ENCODE measurements around the gene KLHL2.
A peak's percentile ranks its signal among the peaks of the same experiment; 100 is the strongest.

KLHL2 gene, protein sequence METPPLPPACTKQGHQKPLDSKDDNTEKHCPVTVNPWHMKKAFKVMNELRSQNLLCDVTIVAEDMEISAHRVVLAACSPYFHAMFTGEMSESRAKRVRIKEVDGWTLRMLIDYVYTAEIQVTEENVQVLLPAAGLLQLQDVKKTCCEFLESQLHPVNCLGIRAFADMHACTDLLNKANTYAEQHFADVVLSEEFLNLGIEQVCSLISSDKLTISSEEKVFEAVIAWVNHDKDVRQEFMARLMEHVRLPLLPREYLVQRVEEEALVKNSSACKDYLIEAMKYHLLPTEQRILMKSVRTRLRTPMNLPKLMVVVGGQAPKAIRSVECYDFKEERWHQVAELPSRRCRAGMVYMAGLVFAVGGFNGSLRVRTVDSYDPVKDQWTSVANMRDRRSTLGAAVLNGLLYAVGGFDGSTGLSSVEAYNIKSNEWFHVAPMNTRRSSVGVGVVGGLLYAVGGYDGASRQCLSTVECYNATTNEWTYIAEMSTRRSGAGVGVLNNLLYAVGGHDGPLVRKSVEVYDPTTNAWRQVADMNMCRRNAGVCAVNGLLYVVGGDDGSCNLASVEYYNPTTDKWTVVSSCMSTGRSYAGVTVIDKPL

DNA sequence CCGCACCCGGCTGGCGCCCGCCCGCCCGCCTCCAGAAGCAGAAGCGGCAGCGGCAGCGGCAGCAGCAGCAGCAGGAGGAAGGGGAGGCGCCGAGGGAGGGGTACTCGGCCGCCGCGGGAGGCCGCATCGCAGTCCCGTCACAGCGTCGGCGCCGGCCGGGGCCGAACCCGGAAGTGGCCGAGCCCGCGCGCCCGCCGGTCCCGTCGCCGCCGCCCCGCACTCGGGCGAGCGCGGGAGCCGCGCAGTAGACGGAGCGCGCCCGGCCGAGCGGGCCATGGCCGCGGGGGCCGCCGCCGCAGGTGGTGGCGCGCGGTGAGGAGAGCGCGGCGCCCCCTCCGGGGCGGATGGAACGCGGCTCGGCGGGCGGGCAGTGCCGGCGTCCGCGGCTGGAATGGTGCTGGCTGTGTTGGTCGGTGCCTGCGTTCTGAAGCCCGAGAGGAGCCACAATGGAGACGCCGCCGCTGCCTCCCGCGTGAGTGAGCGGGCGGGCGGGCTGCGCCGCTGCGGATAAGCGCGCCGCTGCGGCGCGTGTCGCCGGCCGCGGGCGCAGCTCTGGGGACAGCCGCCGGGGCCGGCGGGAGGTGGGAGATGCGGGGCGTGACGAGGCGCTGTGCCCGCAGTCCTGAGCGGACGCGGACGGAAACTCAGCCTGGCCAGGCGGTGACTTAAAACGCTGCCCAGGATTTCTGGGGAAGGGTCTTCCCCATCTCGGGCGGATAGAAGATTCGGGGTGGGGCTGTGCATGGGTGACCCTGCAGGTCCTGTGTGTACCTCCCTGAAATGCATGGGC, at the start of gene KLHL2:
TSS of gene KLHL2 (plus strand) at position 131 of the 790 bp plus-strand sequence. CDS start at position 447, 316 bp downstream.
- no peak for TF ChIP-seq GATA2 (IDR thresholded peaks at IDR 0.05; ENCODE audit: low read depth, low read length)
- TF ChIP-seq GATA3 (IDR thresholded peaks at IDR 0.05; ENCODE audit: low read depth, low read length), result no peak

DNA sequence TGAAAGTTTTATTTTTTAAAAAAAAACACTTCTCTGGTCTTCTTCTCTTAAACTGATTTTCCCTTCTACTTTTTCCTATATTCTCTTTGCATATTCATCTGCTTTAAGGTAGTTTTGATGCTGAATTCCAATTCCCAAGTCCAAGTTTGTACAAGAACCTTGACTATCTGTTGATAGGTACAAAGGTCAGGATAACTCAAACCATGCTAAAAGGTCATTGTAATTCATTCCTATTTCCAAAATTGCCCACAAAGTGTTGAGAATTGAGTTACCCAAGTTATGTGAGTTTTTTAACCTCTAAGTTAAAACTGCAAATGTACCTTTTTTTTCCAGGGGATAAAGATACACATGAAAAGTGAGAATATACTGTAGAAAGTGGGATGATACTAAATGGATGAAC, 48.6 kb upstream of the KLHL2 start:
- TF ChIP-seq GATA2 (IDR thresholded peaks at IDR 0.05; ENCODE audit: low read depth, low read length), result no peak
- TF ChIP-seq GATA3 (IDR thresholded peaks at IDR 0.05; ENCODE audit: low read depth, low read length), result no peak

DNA sequence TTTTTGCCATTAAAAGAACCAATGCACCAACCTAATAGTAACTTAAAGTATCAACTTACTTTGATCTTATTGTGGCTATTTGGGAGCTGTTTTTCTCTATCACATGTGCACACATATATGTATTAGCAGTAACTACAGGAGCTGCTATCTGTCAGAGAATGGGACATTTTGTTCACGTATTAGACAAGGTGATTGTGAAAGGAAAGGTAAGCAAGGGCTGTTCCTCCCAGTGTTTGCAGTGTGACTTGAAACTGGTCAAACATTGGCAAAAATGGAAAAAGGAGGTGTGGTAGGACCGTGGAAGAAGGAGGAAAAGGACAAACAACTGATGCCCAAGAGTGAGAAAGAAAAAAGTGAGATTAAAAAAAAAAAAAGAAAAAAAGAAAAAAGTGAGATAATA, 43.1 kb upstream of the KLHL2 start:
- TF ChIP-seq GATA3 (IDR thresholded peaks at IDR 0.05; ENCODE audit: low read depth, low read length) (no peak), GATA2 (IDR thresholded peaks at IDR 0.05; ENCODE audit: low read depth, low read length) (no peak)

DNA sequence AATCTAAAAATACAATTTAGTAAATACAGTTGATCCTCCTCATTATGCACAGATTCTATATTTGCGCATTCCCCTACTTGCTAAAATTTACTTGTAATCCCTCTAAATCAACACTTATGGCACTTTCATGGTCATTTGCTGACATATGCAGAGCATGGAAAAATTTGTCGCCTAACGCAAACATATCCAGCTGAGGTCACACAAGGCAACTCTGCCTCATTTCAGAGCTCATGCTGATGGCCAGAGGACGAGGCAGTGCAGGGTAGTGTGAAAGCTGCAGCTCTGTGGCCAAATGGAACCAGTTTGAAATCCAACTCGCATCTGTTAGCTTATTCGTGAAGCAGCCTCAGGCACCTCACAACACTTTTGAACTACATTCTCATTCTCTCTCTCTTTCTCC, 39.7 kb upstream of the KLHL2 start:
- no peak for TF ChIP-seq GATA3 (IDR thresholded peaks at IDR 0.05; ENCODE audit: low read depth, low read length)
- TF ChIP-seq GATA2 (IDR thresholded peaks at IDR 0.05; ENCODE audit: low read depth, low read length), result no peak

DNA sequence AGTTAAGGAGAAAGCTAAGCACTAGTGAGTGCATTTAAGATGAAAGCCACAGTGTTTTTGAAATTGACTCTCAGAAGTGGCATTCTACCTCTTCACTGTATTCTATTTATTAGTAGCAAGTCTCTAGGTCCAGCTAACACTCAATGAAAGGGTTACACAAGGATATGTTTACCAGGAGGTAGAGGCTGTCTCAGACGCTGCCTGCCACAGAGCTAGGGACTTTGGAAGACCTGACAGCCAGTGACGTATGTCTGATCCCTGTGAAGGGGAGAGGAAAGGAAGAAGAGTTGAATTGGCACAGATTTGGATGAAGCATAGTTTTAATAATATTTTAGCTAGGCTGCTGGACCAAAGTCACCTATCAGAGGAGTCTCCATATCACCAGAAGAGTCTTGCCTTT, 36.5 kb upstream of the KLHL2 start:
- TF ChIP-seq GATA2 (IDR thresholded peaks at IDR 0.05; ENCODE audit: low read depth, low read length), result no peak
- TF ChIP-seq GATA3 (IDR thresholded peaks at IDR 0.05; ENCODE audit: low read depth, low read length), result no peak

DNA sequence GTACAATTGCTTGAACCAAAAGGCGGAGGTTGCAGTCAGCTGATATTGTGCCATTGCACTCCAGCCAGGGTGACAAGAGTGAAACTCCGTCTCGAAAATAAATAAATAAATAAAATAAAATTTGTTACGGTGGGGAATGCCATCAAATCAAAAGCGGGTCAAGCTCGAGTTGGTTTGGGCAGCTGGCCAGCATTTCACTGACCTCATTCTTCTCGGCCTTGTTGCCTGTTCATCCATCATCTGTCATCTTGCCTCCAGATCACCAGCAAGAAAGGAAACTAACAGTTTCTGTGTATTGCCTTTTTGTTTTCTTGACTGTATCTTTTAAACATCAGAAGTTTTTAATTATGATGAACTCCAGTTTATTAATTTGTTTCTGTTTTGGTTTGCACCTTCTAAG, 31.5 kb upstream of the KLHL2 start:
- TF ChIP-seq GATA2 (IDR thresholded peaks at IDR 0.05; ENCODE audit: low read depth, low read length) (no peak), GATA3 (IDR thresholded peaks at IDR 0.05; ENCODE audit: low read depth, low read length) (no peak)

DNA sequence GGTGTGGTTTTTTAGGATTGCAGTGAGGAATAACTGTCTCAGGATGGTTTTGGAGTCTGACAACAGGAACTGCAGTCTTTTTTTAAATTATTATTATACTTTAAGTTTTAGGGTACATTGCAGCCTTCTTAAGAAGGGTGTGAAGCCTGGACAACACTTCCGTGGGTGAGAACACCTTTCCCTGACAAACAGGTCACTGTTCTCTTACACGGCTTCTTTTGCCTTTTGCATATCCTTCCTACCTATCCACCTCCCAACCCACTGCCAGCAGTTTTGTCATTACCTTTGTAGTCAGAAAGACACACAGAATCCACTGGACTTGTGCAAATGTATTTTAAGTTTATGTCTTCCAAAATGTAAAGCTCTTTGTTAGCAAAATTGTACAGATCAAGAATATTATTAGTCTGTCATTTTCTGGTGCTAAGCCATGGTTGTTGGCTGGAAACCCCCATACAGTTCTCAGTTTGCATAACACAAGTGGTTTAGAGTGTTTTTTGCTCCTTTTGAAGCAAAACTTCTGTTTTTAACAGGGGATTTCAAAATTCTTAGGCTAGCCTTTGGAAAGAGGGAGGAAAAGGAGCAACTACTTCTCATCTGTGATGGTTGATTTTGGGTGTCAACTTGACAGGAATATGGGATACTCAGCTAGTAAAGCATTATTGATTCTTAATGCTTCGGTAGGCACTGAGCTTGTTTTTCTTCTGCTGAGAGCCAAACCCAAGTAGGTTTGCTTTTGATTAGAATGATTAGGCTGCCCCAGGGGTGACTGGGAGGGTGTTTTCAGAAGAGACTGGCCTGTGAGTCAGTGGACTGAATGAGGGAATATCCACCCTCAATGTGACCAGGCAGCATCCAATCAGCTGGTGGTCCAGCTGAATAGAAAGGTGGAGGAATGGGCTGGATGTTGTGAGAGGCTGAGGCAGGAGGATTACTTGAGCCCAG, 29.4 kb upstream of the KLHL2 start:
- TF ChIP-seq GATA2 (IDR thresholded peaks at IDR 0.05; ENCODE audit: low read depth, low read length) (no peak), GATA3 (IDR thresholded peaks at IDR 0.05; ENCODE audit: low read depth, low read length) (no peak)

DNA sequence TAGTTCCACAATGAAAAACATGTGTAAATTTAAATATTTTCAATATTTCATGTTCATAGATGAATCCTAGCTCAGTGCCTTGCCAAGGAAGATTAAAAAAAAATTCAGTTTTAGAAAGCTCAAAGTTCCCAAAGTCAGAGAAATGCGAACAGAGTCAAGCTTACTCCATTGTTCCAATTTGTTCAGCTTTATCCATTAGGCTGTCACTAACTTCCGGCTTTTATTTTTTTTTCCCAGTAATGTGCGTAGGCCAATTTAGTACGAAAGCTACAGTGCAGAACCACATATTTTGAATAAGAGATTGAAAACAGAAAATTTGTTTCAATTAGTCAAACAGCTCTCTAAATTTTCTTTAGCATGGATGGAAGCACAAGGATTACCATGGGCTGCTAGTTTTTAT, 23.1 kb upstream of the KLHL2 start:
- TF ChIP-seq GATA3 (IDR thresholded peaks at IDR 0.05; ENCODE audit: low read depth, low read length) (no peak), GATA2 (IDR thresholded peaks at IDR 0.05; ENCODE audit: low read depth, low read length) (no peak)

DNA sequence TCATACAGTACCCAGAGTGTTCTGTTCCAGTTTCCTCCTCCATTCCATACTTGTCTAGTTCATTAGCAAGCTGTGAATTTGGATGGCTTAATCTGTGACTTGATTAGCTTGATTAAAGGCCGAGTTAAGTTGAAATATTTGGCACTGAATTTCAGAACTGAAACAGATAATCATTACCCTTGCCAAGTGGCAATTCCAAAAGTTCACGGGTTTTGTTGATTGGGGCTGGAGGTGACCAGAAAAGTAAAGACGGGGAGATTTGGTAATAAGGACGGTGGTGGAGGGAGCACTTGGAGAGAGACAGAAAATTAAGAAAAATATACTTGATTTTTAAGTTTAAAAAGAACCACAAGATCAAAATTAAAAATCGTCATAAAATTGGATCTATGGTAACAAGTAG, 21.9 kb upstream of the KLHL2 start:
- TF ChIP-seq GATA3 (IDR thresholded peaks at IDR 0.05; ENCODE audit: low read depth, low read length), result no peak
- TF ChIP-seq GATA2 (IDR thresholded peaks at IDR 0.05; ENCODE audit: low read depth, low read length), result no peak

DNA sequence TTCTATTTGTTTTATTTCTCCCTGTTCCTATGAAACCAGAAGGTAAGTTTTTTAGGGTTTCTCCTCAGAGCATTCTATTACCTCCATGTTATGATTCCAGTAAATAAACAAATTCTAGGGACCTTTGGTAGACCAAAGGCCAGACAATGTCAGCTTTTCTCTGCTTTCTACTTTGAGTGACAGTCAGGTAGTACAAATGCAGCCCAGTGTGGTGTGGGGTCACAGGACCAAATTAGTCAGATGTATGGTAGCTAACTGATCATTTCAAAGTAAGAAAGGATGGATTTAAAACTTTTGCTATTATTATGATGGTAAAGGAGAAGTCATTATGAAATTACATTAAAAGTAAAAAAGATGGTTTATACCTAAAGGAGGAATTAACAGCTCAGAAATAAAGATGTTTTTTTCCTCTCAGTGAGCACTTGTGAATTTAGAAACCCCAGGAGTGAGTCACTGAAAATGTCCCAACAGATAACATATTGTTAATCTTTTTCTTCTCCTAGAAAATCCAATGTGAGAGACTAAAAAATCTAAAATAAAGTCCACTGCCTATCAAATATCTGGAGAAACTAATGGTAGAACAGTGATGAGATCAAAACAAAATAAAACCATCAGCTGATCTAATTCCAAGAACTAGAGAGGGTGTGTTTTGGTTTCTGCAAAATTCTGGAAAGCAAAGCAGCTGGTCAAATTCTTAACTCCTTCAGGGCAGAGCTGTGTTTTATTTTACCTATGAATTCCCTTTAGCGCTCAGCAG, 16.6 kb upstream of the KLHL2 start:
- TF ChIP-seq GATA3 (IDR thresholded peaks at IDR 0.05; ENCODE audit: low read depth, low read length) (no peak), GATA2 (IDR thresholded peaks at IDR 0.05; ENCODE audit: low read depth, low read length) (no peak)

DNA sequence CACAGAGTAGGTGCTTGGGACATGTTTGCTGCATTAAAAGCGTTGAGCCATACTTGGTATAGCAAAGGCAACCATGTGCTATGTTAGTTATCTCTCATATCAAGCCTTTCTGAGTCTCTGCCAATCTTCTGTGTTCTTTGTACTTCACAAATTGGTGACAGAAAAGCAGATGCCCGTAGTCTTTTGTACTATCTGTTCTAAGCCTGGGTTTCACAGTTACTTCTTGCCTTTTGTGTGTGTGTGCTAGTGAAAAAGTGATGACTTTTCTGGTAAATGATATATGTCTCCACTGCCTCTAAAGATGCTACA, 16.1 kb upstream of the KLHL2 start:
- no peak for TF ChIP-seq GATA3 (IDR thresholded peaks at IDR 0.05; ENCODE audit: low read depth, low read length)
- peak; percentile 48; the same call in 1 of the 2 replicates for TF ChIP-seq GATA2 (IDR thresholded peaks at IDR 0.05; ENCODE audit: low read depth, low read length)

DNA sequence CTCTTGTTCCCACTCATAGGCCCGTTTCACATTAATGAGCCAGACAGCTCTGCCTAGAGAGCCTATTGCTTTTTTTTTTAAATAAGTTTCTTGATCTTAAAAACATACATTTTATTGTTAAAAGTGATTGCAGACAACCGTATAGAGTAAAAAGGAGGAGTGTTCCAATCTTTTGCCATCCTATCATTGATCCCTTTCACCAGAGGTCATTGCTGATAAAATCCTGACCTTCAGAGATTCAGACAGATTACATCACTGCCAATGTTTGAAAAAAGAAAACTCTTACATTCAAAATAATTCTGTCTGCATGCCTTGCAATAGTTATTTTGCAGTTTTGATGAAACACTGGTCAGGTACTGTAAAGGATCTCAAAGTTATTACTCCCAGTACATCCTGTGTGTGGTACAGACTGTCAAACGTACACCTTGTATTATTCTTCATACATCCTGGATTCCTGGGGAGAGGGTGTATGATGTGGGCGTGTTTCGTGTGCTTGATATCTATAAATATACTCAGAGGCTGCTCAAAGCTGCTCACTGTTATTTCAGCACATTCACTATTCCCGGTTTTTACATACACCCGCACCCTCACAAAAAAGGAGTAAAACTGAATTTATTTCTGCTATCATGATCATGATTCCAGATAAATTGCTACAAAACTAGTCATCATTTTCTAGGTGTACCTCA, 15.4 kb upstream of the KLHL2 start:
- no peak for TF ChIP-seq GATA3 (IDR thresholded peaks at IDR 0.05; ENCODE audit: low read depth, low read length)
- no peak for TF ChIP-seq GATA2 (IDR thresholded peaks at IDR 0.05; ENCODE audit: low read depth, low read length)
